CD14-positive monocyte (primary cell): ENCODE results near the gene SOST. TPM values are rescaled to one million over a fixed set of nuclear protein-coding genes. Genes with fewer than 3 reads are reported as not detected.

Experiments used
- DNase-seq, 3 donors: peaks; one replicate each; pipeline ENCODE4 v3.0.0-alpha.2; 2011 to 2022
- H2AFZ ChIP-seq: 2 replicates; pipeline ENCODE4 v1.6.0; 2012; ENCODE audit warnings: mild to moderate bottlenecking, low read depth, low read length, inconsistent platforms; ENCODE audit not compliant: insufficient read depth, poor library complexity, severe bottlenecking
- H3K27ac ChIP-seq, 2 donors: 1 replicate in 1 of 2; 2 replicates in 1 of 2; pipeline ENCODE4 v1.5.1; 2012 to 2013; ENCODE audit warnings: low read length in 2 of 2, control low read depth in 1 of 2, inconsistent platforms in 1 of 2, low read depth in 1 of 2, mild to moderate bottlenecking in 1 of 2
- H3K27me3 ChIP-seq, 2 donors: one replicate each; pipeline versions ENCODE4 v1.6.0 to v1.6.1; 2011 to 2013; ENCODE audit warnings: low read length in 2 of 2; ENCODE audit not compliant: control insufficient read depth in 2 of 2, insufficient read depth in 2 of 2
- H3K36me3 ChIP-seq, 2 donors: replicated peaks in 1 of 2; 1 replicate in 1 of 2; 2 replicates in 1 of 2; pipeline versions ENCODE4 v1.5.1 to v1.6.1; 2012 to 2013; ENCODE audit warnings: low read length in 2 of 2, control low read depth in 1 of 2, inconsistent platforms in 1 of 2, mild to moderate bottlenecking in 1 of 2; ENCODE audit not compliant: insufficient read depth in 2 of 2, control insufficient read depth in 1 of 2
- H3K4me1 ChIP-seq, 2 donors: 1 replicate in 1 of 2; 2 replicates in 1 of 2; pipeline versions ENCODE4 v1.5.1 to v1.6.1; 2012 to 2013; ENCODE audit warnings: low read length in 2 of 2, control low read depth in 1 of 2, inconsistent platforms in 1 of 2, mild to moderate bottlenecking in 1 of 2, moderate library complexity in 1 of 2; ENCODE audit not compliant: insufficient read depth in 2 of 2, control insufficient read depth in 1 of 2
- H3K4me2 ChIP-seq: replicated peaks from 2 replicates; pipeline ENCODE3; 2012; ENCODE audit warnings: low read length, moderate library complexity, mild to moderate bottlenecking; ENCODE audit not compliant: poor library complexity, severe bottlenecking; ENCODE audit errors: extremely low read depth
- H3K4me3 ChIP-seq, 3 experiments: fragments of 200-600 bp in 1 of 3; sonication (generic) in 1 of 3; replicated peaks in 1 of 3; 1 replicate in 2 of 3; 2 replicates in 1 of 3; pipeline ENCODE4 v1.5.1; 2011 to 2013; ENCODE audit warnings: low read length in 3 of 3, mild to moderate bottlenecking in 3 of 3, control low read depth in 2 of 3, low read depth in 2 of 3, inconsistent platforms in 1 of 3, moderate library complexity in 1 of 3
- H3K79me2 ChIP-seq: 2 replicates; pipeline ENCODE4 v1.6.0; 2012; ENCODE audit warnings: mild to moderate bottlenecking, control low read depth, inconsistent platforms, low read length, moderate library complexity; ENCODE audit not compliant: insufficient read depth
- H3K9ac ChIP-seq: 2 replicates; pipeline ENCODE4 v1.6.0; 2017; ENCODE audit warnings: low read length, mild to moderate bottlenecking; ENCODE audit not compliant: insufficient read depth, poor library complexity, severe bottlenecking
- H3K9me3 ChIP-seq, 2 donors: replicated peaks in 1 of 2; 1 replicate in 1 of 2; 2 replicates in 1 of 2; pipeline versions ENCODE4 v1.5.1 to v1.6.1; 2012 to 2013; ENCODE audit warnings: low read length in 2 of 2, control low read depth in 1 of 2; ENCODE audit not compliant: control insufficient read depth in 1 of 2, insufficient read depth in 1 of 2
- H4K20me1 ChIP-seq: 2 replicates; pipeline ENCODE4 v1.6.0; 2012; ENCODE audit warnings: mild to moderate bottlenecking, low read length, control low read depth, moderate library complexity; ENCODE audit not compliant: insufficient read depth
- H3K27ac Mint-ChIP-seq, 7 donors: one replicate each; pipeline ENCODE4 v1.8.0; 2020; ENCODE audit warnings: mild to moderate bottlenecking in 7 of 7, mixed read lengths in 7 of 7, moderate library complexity in 6 of 7, inconsistent platforms in 2 of 7
- H3K27me3 Mint-ChIP-seq, 3 donors: one replicate each; pipeline ENCODE4 v1.8.0; 2021 to 2022; ENCODE audit warnings: low read depth in 3 of 3, mild to moderate bottlenecking in 3 of 3, mixed read lengths in 3 of 3, moderate library complexity in 3 of 3, inconsistent platforms in 1 of 3
- H3K36me3 Mint-ChIP-seq, 2 donors: one replicate each; pipeline ENCODE4 v1.8.0; 2020; ENCODE audit warnings: mixed read lengths in 2 of 2, inconsistent platforms in 1 of 2, mild to moderate bottlenecking in 1 of 2
- H3K4me1 Mint-ChIP-seq: one replicate; pipeline ENCODE4 v1.8.0; 2020; ENCODE audit warnings: mild to moderate bottlenecking, mixed read lengths
- H3K4me3 Mint-ChIP-seq, 2 donors: one replicate each; pipeline ENCODE4 v1.8.0; 2020; ENCODE audit warnings: mild to moderate bottlenecking in 2 of 2, mixed read lengths in 2 of 2, moderate library complexity in 1 of 2
- H3K9me3 Mint-ChIP-seq, 7 donors: one replicate each; pipeline ENCODE4 v1.8.0; 2020 to 2022; ENCODE audit warnings: mixed read lengths in 7 of 7, mild to moderate bottlenecking in 6 of 7, moderate library complexity in 6 of 7, inconsistent platforms in 2 of 7
- WGBS: methylation state at CpG from one replicate; pipeline ENCODE4 v1.1.5; 2013; ENCODE audit warnings: missing lambda C conversion rate; ENCODE audit not compliant: insufficient coverage; 5-methylcytosine and 5-hydroxymethylcytosine counted together
- intact Hi-C, 2 donors: fragments of 100-400 bp; cut with micrococcal nuclease; formaldehyde crosslinking; loops; one replicate each; pipeline versions ENCODE4 v1.15.0 to v1.15.1; 2023
- polyA plus RNA-seq, 3 donors: library from polyadenylated mRNA; depleted of rRNA in 1 of 3; unstranded in 2 of 3; stranded (reverse) in 1 of 3; fragments of 300-500 nt in 2 of 3; fragments of >200 nt in 1 of 3; fragmentation: Illumina TruSeq in 2 of 3; gene quantifications; 1 replicate in 2 of 3; 2 replicates in 1 of 3; pipeline ENCODE4 v1.2.3, GENCODE V29; 2012 to 2021
- TF ChIP-seq, protein P1 (sequence below): fragments of 200-600 bp; IDR thresholded peaks from one replicate; pipeline ENCODE4 v1.8.0; 2022; ENCODE audit warnings: antibody characterized with exemption, mild to moderate bottlenecking

The SOST gene
- polyA plus RNA-seq, 3 donors = not detected

GRCh38 chr17:43756201-43756600 lies 2.4 kb downstream of the SOST start:
- H3K27me3 ChIP-seq = peaks cover 18 to 39% of the 10 kb centered on the region in 2 donors
- H3K9me3 Mint-ChIP-seq = peaks cover 0 to 5% (median 0%) of the 10 kb centered on the region in 7 donors
- DNase-seq = no peak
- peaks cover 0 to 2% of the 10 kb centered on the region in 2 donors for H3K36me3 Mint-ChIP-seq
- no peak overlapping the region for H2AFZ ChIP-seq
- H3K27me3 Mint-ChIP-seq = peaks cover 34 to 70% (median 55%) of the 10 kb centered on the region in 3 donors
- H3K4me3 Mint-ChIP-seq = peak overlapping the region in 1 of 2 donors; percentile 78
- intact Hi-C loops = no loop called here
- no CpG with 5 or more reads among the region's 6 CpGs for WGBS
- H3K36me3 ChIP-seq = no peaks in the 10 kb centered on the region
- no peak overlapping the region for H3K4me3 ChIP-seq
- peaks cover 17% of the 10 kb centered on the region for H3K4me1 Mint-ChIP-seq
- no peaks in the 10 kb centered on the region for H4K20me1 ChIP-seq
- TF ChIP-seq, protein P1, sequence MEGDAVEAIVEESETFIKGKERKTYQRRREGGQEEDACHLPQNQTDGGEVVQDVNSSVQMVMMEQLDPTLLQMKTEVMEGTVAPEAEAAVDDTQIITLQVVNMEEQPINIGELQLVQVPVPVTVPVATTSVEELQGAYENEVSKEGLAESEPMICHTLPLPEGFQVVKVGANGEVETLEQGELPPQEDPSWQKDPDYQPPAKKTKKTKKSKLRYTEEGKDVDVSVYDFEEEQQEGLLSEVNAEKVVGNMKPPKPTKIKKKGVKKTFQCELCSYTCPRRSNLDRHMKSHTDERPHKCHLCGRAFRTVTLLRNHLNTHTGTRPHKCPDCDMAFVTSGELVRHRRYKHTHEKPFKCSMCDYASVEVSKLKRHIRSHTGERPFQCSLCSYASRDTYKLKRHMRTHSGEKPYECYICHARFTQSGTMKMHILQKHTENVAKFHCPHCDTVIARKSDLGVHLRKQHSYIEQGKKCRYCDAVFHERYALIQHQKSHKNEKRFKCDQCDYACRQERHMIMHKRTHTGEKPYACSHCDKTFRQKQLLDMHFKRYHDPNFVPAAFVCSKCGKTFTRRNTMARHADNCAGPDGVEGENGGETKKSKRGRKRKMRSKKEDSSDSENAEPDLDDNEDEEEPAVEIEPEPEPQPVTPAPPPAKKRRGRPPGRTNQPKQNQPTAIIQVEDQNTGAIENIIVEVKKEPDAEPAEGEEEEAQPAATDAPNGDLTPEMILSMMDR = no peak
- H3K4me1 ChIP-seq = peaks cover 0 to 9% of the 10 kb centered on the region in 2 donors
- no peaks in the 10 kb centered on the region for H3K9me3 ChIP-seq
- H3K27ac Mint-ChIP-seq = peak overlapping the region in 1 of 7 donors; percentile 52
- no peak overlapping the region for H3K9ac ChIP-seq
- no peak overlapping the region for H3K4me2 ChIP-seq
- H3K79me2 ChIP-seq = no peaks in the 10 kb centered on the region
- H3K27ac ChIP-seq = no peak overlapping the region

GRCh38 chr17:43755389-43755875 lies 3.2 kb downstream of the SOST start:
- peak in 1 of 3 donors; percentile 13 for DNase-seq
- H3K9me3 Mint-ChIP-seq = peaks cover 0 to 5% (median 0%) of the 10 kb centered on the region in 7 donors
- H3K4me3 Mint-ChIP-seq = peak overlapping the region in 1 of 2 donors; percentile 78
- peaks cover 35 to 67% (median 55%) of the 10 kb centered on the region in 3 donors for H3K27me3 Mint-ChIP-seq
- H3K4me1 ChIP-seq = peaks cover 0 to 9% of the 10 kb centered on the region in 2 donors
- H3K9me3 ChIP-seq = no peaks in the 10 kb centered on the region
- no peak overlapping the region for H2AFZ ChIP-seq
- H3K27me3 ChIP-seq = peaks cover 18 to 39% of the 10 kb centered on the region in 2 donors
- no peak overlapping the region for H3K4me3 ChIP-seq
- H3K27ac ChIP-seq = no peak overlapping the region
- peaks cover 0 to 2% of the 10 kb centered on the region in 2 donors for H3K36me3 Mint-ChIP-seq
- H4K20me1 ChIP-seq = no peaks in the 10 kb centered on the region
- TF ChIP-seq, protein P1 = no peak
- H3K79me2 ChIP-seq = no peaks in the 10 kb centered on the region
- no peaks in the 10 kb centered on the region for H3K36me3 ChIP-seq
- H3K27ac Mint-ChIP-seq = no peak overlapping the region
- no peak overlapping the region for H3K9ac ChIP-seq
- H3K4me1 Mint-ChIP-seq = peaks cover 17% of the 10 kb centered on the region
- intact Hi-C loops = no loop called here
- 5% methylated on average over 56 of the region's 60 CpGs for WGBS
- peak overlapping the region; percentile 11 for H3K4me2 ChIP-seq
